Ovary (tissue), 9 donors: ENCODE measurements around the gene DNAI1. TPM values are rescaled to one million over a fixed set of nuclear protein-coding genes. Genes with fewer than 3 reads are reported as not detected.

Source experiments
- DNase-seq, 5 donors: peaks; one replicate each; pipeline ENCODE4 v3.0.0-alpha.2; 2019 to 2020
- H3K27ac ChIP-seq, 2 donors: fragments of 200-600 bp; one replicate each; pipeline versions ENCODE4 v1.5.1 to v1.8.0; 2019 to 2022
- H3K27me3 ChIP-seq: fragments of 200-600 bp; one replicate; pipeline ENCODE4 v1.8.0; 2022
- H3K36me3 ChIP-seq: fragments of 200-600 bp; sonication (generic); one replicate; pipeline ENCODE4 v1.5.1; 2019
- H3K4me1 ChIP-seq: one replicate; pipeline ENCODE4 v1.8.1; 2013; ENCODE audit warnings: mild to moderate bottlenecking, moderate library complexity; ENCODE audit not compliant: insufficient read depth
- H3K4me3 ChIP-seq: fragments of 200-600 bp; sonication (generic); one replicate; pipeline ENCODE4 v1.5.1; 2017
- H3K9me3 ChIP-seq, 2 donors: fragments of 200-600 bp in 1 of 2; sonication (generic) in 1 of 2; one replicate each; pipeline versions ENCODE4 v1.5.1 to v1.8.1; 2013 to 2019; ENCODE audit warnings: mild to moderate bottlenecking in 1 of 2, moderate library complexity in 1 of 2
- CTCF ChIP-seq, 3 donors: fragments of 450-650 bp in 2 of 3; fragments of 200-600 bp in 1 of 3; IDR thresholded peaks; one replicate each; pipeline versions ENCODE4 v1.5.1 to v1.8.0; 2016 to 2022; ENCODE audit warnings: antibody characterized with exemption in 3 of 3, mild to moderate bottlenecking in 1 of 3
- EP300 ChIP-seq: sonication (generic); formaldehyde crosslinking; IDR thresholded peaks from one replicate; pipeline ENCODE4 v1.6.1; 2017; ENCODE audit warnings: antibody characterized with exemption
- POLR2A ChIP-seq: fragments of 450-650 bp; IDR thresholded peaks from one replicate; pipeline ENCODE4 v1.6.1; 2017; ENCODE audit warnings: antibody characterized with exemption, mild to moderate bottlenecking, moderate library complexity
- WGBS, 3 donors: extraction: QIAGEN DNeasy Blood & Tissue Kit in 1 of 3; methylation state at CpG; one replicate each; pipeline versions ENCODE4 v1.1.5 to v1.1.7; 2013 to 2017; 5-methylcytosine and 5-hydroxymethylcytosine counted together
- intact Hi-C, 4 donors: fragments of 100-400 bp; cut with DNase I; formaldehyde crosslinking; loops; one replicate each; pipeline versions ENCODE4 v1.11.0 to v1.15.1; 2022 to 2023
- polyA plus RNA-seq, 2 donors: library from polyadenylated mRNA; stranded (reverse); fragments of 200-250 nt in 1 of 2; fragments of 350-450 nt in 1 of 2; fragmentation: Illumina TruSeq in 1 of 2; extraction: RNeasy Lipid Tissue Mini Kit (QIAGEN cat#74804) in 1 of 2; gene quantifications; one replicate each; pipeline ENCODE4 v1.2.3, GENCODE V29; 2013 to 2014
- total RNA-seq, 7 donors: library from RNA; depleted of rRNA in 2 of 7; stranded (reverse); fragments of >200 nt in 2 of 7; fragmentation: NEBNext Ultra II Directional in 3 of 7; extraction: Animal tissue kit (Norgen Biotek cat#: 25700) in 3 of 7; gene quantifications; one replicate each; pipeline versions ENCODE4 v1.1.0 to v1.2.4, GENCODE V29; 2016 to 2023
- donor health status: DM: no; HTN: no; CAD: no; lungs with moderate emphysema.
- donor health status: DM: no; HTN: no; CAD: no.
- donor health status: Bipolar disorder and iron deficiency.
- donor health status: DM: yes; HTN: yes; CAD: no.
- donor health status: DM: no; HTN: no; CAD: no.
- donor health status: DM: yes; HTN: yes; CAD: no.

The DNAI1 gene
- total and polyA plus RNA-seq, 9 donors = 0.10 to 26.1 (median 1.9) TPM; not detected in 3

- TF ChIP-seq CTCF (IDR thresholded peaks at IDR 0.05) = no peak
- H3K9me3 ChIP-seq = no peaks in the 10 kb centered on the region
- no peak for DNase-seq
- H3K27ac ChIP-seq = no peak overlapping the region
- no peak overlapping the region for H3K4me3 ChIP-seq
- intact Hi-C loops = no loop called here
- no peaks in the 10 kb centered on the region for H3K27me3 ChIP-seq
- H3K36me3 ChIP-seq = no peaks in the 10 kb centered on the region
- no peaks in the 10 kb centered on the region for H3K4me1 ChIP-seq
- WGBS, 3 donors = 90 to 95% (median 94%) methylated on average over 3 of the region's 3 CpGs
Observed at GRCh38 chr9:34514816-34515215, 56.2 kb downstream of the DNAI1 start.

DNA sequence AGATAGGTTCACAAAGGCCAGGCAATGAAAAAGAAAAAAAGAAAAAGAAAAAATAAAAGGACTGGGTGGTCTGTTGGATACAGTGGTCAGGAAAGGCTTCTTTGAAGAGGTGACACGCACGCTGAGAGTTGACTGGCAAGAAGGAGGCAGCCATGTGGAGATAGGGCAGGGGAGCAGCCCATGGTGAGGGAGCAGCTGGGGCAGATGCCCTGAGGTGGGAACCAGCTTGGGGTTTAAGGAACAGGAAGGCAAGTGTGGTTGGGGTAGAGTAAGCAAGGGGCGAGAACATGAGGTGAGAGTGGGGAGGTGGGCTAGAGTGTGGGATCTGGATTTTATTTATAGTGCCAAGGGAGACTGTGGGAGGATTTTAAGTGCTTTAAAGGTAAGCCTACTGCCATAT is 57.4 kb downstream of the DNAI1 start:
- no peak for DNase-seq
- Histone ChIP-seq H3K4me1 (no peaks in the 10 kb centered on the region), H3K27me3 (no peaks in the 10 kb centered on the region), H3K4me3 (no peak overlapping the region), H3K9me3 (no peaks in the 10 kb centered on the region), H3K36me3 (no peaks in the 10 kb centered on the region), H3K27ac (no peak overlapping the region)
- intact Hi-C loops = no loop called here
- WGBS, 3 donors = 86 to 90% (median 87%) methylated on average over 3 of the region's 3 CpGs
- TF ChIP-seq POLR2A = no peak
- no peak for TF ChIP-seq CTCF (IDR thresholded peaks at IDR 0.05)
- TF ChIP-seq EP300 = no peak

GRCh38 chr9:34517185-34517584 is 58.6 kb downstream of the DNAI1 start:
- Histone ChIP-seq H3K9me3 (no peaks in the 10 kb centered on the region), H3K36me3 (no peaks in the 10 kb centered on the region), H3K4me1 (no peaks in the 10 kb centered on the region), H3K27ac (no peak overlapping the region), H3K4me3 (no peak overlapping the region), H3K27me3 (no peaks in the 10 kb centered on the region)
- 84 to 90% (median 84%) methylated on average over 7 of the region's 7 CpGs for WGBS, 3 donors
- intact Hi-C loops = no loop called here
- DNase-seq = no peak
- TF ChIP-seq CTCF (IDR thresholded peaks at IDR 0.05) (no peak), EP300 (no peak), POLR2A (no peak)

DNA sequence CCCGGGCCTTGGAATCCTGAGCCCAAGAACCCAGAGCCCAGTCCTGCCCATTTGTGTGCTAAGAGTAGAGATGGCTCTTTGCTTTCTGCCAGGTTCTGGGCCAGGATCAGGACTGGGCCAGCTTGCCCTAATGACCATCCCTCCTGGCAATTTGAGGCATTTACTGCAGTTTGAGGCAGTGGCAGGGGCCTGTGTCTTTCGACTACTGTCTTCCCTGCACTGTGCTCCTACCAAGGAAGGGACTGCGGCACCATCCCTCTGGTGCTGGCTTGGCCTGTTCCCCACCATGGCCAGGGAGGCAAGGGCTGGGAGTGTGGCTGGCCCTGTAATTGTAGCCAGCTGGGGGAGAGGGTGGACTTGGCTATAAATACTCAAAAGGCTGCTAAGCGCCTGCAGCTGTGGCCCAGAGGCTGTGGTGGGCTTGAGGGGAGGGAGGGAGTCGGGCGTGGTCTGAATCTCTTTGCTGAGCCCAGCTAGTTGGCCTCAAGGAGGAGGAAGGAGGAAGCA is 59.6 kb downstream of the DNAI1 start:
- Histone ChIP-seq H3K27ac (no peak overlapping the region), H3K4me3 (no peak overlapping the region), H3K4me1 (peaks cover under 1% of the 10 kb centered on the region), H3K27me3 (no peaks in the 10 kb centered on the region), H3K36me3 (no peaks in the 10 kb centered on the region), H3K9me3 (no peaks in the 10 kb centered on the region)
- TF ChIP-seq EP300 (no peak), POLR2A (no peak), CTCF (IDR thresholded peaks at IDR 0.05) (no peak)
- no peak for DNase-seq
- intact Hi-C loops = no loop called here
- WGBS, 3 donors = 62 to 76% (median 75%) methylated on average over 6 of the region's 6 CpGs

- H3K9me3 ChIP-seq = no peaks in the 10 kb centered on the region
- no peak overlapping the region for H3K4me3 ChIP-seq
- peaks cover 5% of the 10 kb centered on the region for H3K4me1 ChIP-seq
- no peak for DNase-seq
- H3K36me3 ChIP-seq = no peaks in the 10 kb centered on the region
- intact Hi-C loops = no loop called here
- WGBS, 3 donors = 84 to 97% (median 90%) methylated on average over 2 of the region's 2 CpGs
- H3K27me3 ChIP-seq = no peaks in the 10 kb centered on the region
- no peak overlapping the region for H3K27ac ChIP-seq
- TF ChIP-seq POLR2A = no peak
- TF ChIP-seq EP300 = no peak
- no peak for TF ChIP-seq CTCF (IDR thresholded peaks at IDR 0.05)
Observed at GRCh38 chr9:34518896-34519295, 60.3 kb downstream of the DNAI1 start.
